ENCODE measurements around the gene EFNA1. TPM values are rescaled to one million over a fixed set of nuclear protein-coding genes. Genes with fewer than 3 reads are reported as not detected.

EFNA1 gene
- polyA plus RNA-seq, 1 of the 3 experiments (the other 2 are of a cell fraction) = 14.4 TPM

- TF ChIP-seq, protein P1, sequence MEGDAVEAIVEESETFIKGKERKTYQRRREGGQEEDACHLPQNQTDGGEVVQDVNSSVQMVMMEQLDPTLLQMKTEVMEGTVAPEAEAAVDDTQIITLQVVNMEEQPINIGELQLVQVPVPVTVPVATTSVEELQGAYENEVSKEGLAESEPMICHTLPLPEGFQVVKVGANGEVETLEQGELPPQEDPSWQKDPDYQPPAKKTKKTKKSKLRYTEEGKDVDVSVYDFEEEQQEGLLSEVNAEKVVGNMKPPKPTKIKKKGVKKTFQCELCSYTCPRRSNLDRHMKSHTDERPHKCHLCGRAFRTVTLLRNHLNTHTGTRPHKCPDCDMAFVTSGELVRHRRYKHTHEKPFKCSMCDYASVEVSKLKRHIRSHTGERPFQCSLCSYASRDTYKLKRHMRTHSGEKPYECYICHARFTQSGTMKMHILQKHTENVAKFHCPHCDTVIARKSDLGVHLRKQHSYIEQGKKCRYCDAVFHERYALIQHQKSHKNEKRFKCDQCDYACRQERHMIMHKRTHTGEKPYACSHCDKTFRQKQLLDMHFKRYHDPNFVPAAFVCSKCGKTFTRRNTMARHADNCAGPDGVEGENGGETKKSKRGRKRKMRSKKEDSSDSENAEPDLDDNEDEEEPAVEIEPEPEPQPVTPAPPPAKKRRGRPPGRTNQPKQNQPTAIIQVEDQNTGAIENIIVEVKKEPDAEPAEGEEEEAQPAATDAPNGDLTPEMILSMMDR (IDR thresholded peaks at IDR 0.05) = no peak
Observed at GRCh38 chr1:155122308-155122707, 5.4 kb upstream of the EFNA1 start (continued).

- Histone ChIP-seq H3K9me3 (no peaks in the 10 kb centered on the region), H3K4me2 (no peak overlapping the region), H3K27ac (ENCODE audit: low read depth in 2 of 2, low read length in 1 of 2) (no peak overlapping the region), H3K9ac (no peak overlapping the region), H3K9me2 (no peaks in the 10 kb centered on the region), H3K4me1 (ENCODE audit: control insufficient read depth in 1 of 2, insufficient read depth in 2 of 2, low read depth in 1 of 2, low read length in 1 of 2) (peaks cover 4 to 26% of the 10 kb centered on the region in 2 experiments; a peak in 3 of 4 replicates), H3K36me3 (replicated peaks in 1 of 2; ENCODE audit: control insufficient read depth in 1 of 2, insufficient read depth in 2 of 2, low read length in 1 of 2) (no peaks in the 10 kb centered on the region), H3K79me2 (ENCODE audit: insufficient read depth) (no peaks in the 10 kb centered on the region), H3F3A (replicated peaks; ENCODE audit: insufficient read depth) (no peaks in the 10 kb centered on the region), H3K27me3 (ENCODE audit: insufficient read depth) (no peaks in the 10 kb centered on the region; the same call in 1 of the 2 replicates), H4K20me1 (ENCODE audit: insufficient read depth) (no peaks in the 10 kb centered on the region), H3K4me3 (ENCODE audit: low read depth in 2 of 2, low read length in 1 of 2) (no peak overlapping the region), H2AFZ (ENCODE audit: low read depth) (no peak overlapping the region)
- WGBS (ENCODE audit: low lambda C conversion rate) = 86% methylated on average over 4 of the region's 4 CpGs
- no peak for TF ChIP-seq RFX5 (IDR thresholded peaks at IDR 0.05; ENCODE audit: low read length)
- TF ChIP-seq, protein P2, sequence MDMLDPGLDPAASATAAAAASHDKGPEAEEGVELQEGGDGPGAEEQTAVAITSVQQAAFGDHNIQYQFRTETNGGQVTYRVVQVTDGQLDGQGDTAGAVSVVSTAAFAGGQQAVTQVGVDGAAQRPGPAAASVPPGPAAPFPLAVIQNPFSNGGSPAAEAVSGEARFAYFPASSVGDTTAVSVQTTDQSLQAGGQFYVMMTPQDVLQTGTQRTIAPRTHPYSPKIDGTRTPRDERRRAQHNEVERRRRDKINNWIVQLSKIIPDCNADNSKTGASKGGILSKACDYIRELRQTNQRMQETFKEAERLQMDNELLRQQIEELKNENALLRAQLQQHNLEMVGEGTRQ (IDR thresholded peaks at IDR 0.05; ENCODE audit: borderline replicate concordance, low read depth, low read length) = no peak
- no peak for TF ChIP-seq YY1 (IDR thresholded peaks at IDR 0.05; ENCODE audit: low read depth)
- TF ChIP-seq FOSL2 (IDR thresholded peaks at IDR 0.05; ENCODE audit: borderline replicate concordance, low read depth) = no peak
- no peak for TF ChIP-seq RCOR1 (IDR thresholded peaks at IDR 0.05; ENCODE audit: low read length)
- no peak for TF ChIP-seq NRF1 (IDR thresholded peaks at IDR 0.05; ENCODE audit: low read depth, low read length)
- TF ChIP-seq SMC3 (IDR thresholded peaks at IDR 0.05; ENCODE audit: low read depth, low read length) = no peak
- TF ChIP-seq, protein P3, sequence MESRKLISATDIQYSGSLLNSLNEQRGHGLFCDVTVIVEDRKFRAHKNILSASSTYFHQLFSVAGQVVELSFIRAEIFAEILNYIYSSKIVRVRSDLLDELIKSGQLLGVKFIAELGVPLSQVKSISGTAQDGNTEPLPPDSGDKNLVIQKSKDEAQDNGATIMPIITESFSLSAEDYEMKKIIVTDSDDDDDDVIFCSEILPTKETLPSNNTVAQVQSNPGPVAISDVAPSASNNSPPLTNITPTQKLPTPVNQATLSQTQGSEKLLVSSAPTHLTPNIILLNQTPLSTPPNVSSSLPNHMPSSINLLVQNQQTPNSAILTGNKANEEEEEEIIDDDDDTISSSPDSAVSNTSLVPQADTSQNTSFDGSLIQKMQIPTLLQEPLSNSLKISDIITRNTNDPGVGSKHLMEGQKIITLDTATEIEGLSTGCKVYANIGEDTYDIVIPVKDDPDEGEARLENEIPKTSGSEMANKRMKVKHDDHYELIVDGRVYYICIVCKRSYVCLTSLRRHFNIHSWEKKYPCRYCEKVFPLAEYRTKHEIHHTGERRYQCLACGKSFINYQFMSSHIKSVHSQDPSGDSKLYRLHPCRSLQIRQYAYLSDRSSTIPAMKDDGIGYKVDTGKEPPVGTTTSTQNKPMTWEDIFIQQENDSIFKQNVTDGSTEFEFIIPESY (IDR thresholded peaks at IDR 0.05; ENCODE audit: borderline replicate concordance, low read depth) = no peak
- no peak for TF ChIP-seq POLR2AphosphoS5 (IDR thresholded peaks at IDR 0.05; ENCODE audit: low read depth, low read length)
- TF ChIP-seq, protein P4, sequence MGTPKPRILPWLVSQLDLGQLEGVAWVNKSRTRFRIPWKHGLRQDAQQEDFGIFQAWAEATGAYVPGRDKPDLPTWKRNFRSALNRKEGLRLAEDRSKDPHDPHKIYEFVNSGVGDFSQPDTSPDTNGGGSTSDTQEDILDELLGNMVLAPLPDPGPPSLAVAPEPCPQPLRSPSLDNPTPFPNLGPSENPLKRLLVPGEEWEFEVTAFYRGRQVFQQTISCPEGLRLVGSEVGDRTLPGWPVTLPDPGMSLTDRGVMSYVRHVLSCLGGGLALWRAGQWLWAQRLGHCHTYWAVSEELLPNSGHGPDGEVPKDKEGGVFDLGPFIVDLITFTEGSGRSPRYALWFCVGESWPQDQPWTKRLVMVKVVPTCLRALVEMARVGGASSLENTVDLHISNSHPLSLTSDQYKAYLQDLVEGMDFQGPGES (IDR thresholded peaks at IDR 0.05; ENCODE audit: low read depth, low read length) = no peak
- TF ChIP-seq TEAD4 (IDR thresholded peaks at IDR 0.05; ENCODE audit: borderline replicate concordance, insufficient read depth) = no peak
- no peak for TF ChIP-seq CHD2 (IDR thresholded peaks at IDR 0.05; ENCODE audit: low read length, partially characterized antibody)
- TF ChIP-seq GATA2 (CRISPR knock-in tag; IDR thresholded peaks at IDR 0.05) = no peak
- TF ChIP-seq TAF1 (IDR thresholded peaks at IDR 0.05; ENCODE audit: borderline replicate concordance, low read depth, low read length) = no peak
- TF ChIP-seq USF1 (IDR thresholded peaks at IDR 0.05; ENCODE audit: borderline replicate concordance, low read depth) = no peak
- no peak for TF ChIP-seq JUND (IDR thresholded peaks at IDR 0.05)
- DNase-seq = no peak
- CTCF ChIA-PET = interaction anchor here (2.4 to 9.7 kb wide), 4 partner anchors 9 to 44 kb away, joined by 5 to 67 read pairs (median 16); no protein-coding TSS in a partner anchor
- POLR2A ChIA-PET = no interaction called here
Observed at GRCh38 chr1:155123801-155124200, 3.9 kb upstream of the EFNA1 start.

Measured in SK-N-SH (cell line).